Ovary (tissue), 9 donors: ENCODE data around the gene FMNL3. TPM values are rescaled to one million over a fixed set of nuclear protein-coding genes. Genes with fewer than 3 reads are reported as not detected.

Source experiments
- DNase-seq, 5 donors: peaks; one replicate each; pipeline ENCODE4 v3.0.0-alpha.2; 2019 to 2020
- H3K27ac ChIP-seq, 2 donors: fragments of 200-600 bp; one replicate each; pipeline versions ENCODE4 v1.5.1 to v1.8.0; 2019 to 2022
- H3K27me3 ChIP-seq: fragments of 200-600 bp; one replicate; pipeline ENCODE4 v1.8.0; 2022
- H3K36me3 ChIP-seq: fragments of 200-600 bp; sonication (generic); one replicate; pipeline ENCODE4 v1.5.1; 2019
- H3K4me1 ChIP-seq: one replicate; pipeline ENCODE4 v1.8.1; 2013; ENCODE audit warnings: mild to moderate bottlenecking, moderate library complexity; ENCODE audit not compliant: insufficient read depth
- H3K4me3 ChIP-seq: fragments of 200-600 bp; sonication (generic); one replicate; pipeline ENCODE4 v1.5.1; 2017
- H3K9me3 ChIP-seq, 2 donors: fragments of 200-600 bp in 1 of 2; sonication (generic) in 1 of 2; one replicate each; pipeline versions ENCODE4 v1.5.1 to v1.8.1; 2013 to 2019; ENCODE audit warnings: mild to moderate bottlenecking in 1 of 2, moderate library complexity in 1 of 2
- EP300 ChIP-seq: sonication (generic); formaldehyde crosslinking; IDR thresholded peaks from one replicate; pipeline ENCODE4 v1.6.1; 2017; ENCODE audit warnings: antibody characterized with exemption
- POLR2A ChIP-seq: fragments of 450-650 bp; IDR thresholded peaks from one replicate; pipeline ENCODE4 v1.6.1; 2017; ENCODE audit warnings: antibody characterized with exemption, mild to moderate bottlenecking, moderate library complexity
- WGBS, 3 donors: extraction: QIAGEN DNeasy Blood & Tissue Kit in 1 of 3; methylation state at CpG; one replicate each; pipeline versions ENCODE4 v1.1.5 to v1.1.7; 2013 to 2017; 5-methylcytosine and 5-hydroxymethylcytosine counted together
- intact Hi-C, 4 donors: fragments of 100-400 bp; cut with DNase I; formaldehyde crosslinking; loops; one replicate each; pipeline versions ENCODE4 v1.11.0 to v1.15.1; 2022 to 2023
- polyA plus RNA-seq, 2 donors: library from polyadenylated mRNA; stranded (reverse); fragments of 200-250 nt in 1 of 2; fragments of 350-450 nt in 1 of 2; fragmentation: Illumina TruSeq in 1 of 2; extraction: RNeasy Lipid Tissue Mini Kit (QIAGEN cat#74804) in 1 of 2; gene quantifications; one replicate each; pipeline ENCODE4 v1.2.3, GENCODE V29; 2013 to 2014
- total RNA-seq, 7 donors: library from RNA; depleted of rRNA in 2 of 7; stranded (reverse); fragments of >200 nt in 2 of 7; fragmentation: NEBNext Ultra II Directional in 3 of 7; extraction: Animal tissue kit (Norgen Biotek cat#: 25700) in 3 of 7; gene quantifications; one replicate each; pipeline versions ENCODE4 v1.1.0 to v1.2.4, GENCODE V29; 2016 to 2023
- TF ChIP-seq, protein P1 (sequence below), 3 donors: fragments of 450-650 bp in 2 of 3; fragments of 200-600 bp in 1 of 3; IDR thresholded peaks; one replicate each; pipeline versions ENCODE4 v1.5.1 to v1.8.0; 2016 to 2022; ENCODE audit warnings: antibody characterized with exemption in 3 of 3, mild to moderate bottlenecking in 1 of 3
- donor health status: DM: no; HTN: no; CAD: no; lungs with moderate emphysema.
- donor health status: DM: no; HTN: no; CAD: no.
- donor health status: Bipolar disorder and iron deficiency.
- donor health status: DM: yes; HTN: yes; CAD: no.
- donor health status: DM: no; HTN: no; CAD: no.
- donor health status: DM: yes; HTN: yes; CAD: no.

Gene FMNL3
- total and polyA plus RNA-seq, 9 donors: 15.7 to 58.1 (median 33.1) TPM

DNA sequence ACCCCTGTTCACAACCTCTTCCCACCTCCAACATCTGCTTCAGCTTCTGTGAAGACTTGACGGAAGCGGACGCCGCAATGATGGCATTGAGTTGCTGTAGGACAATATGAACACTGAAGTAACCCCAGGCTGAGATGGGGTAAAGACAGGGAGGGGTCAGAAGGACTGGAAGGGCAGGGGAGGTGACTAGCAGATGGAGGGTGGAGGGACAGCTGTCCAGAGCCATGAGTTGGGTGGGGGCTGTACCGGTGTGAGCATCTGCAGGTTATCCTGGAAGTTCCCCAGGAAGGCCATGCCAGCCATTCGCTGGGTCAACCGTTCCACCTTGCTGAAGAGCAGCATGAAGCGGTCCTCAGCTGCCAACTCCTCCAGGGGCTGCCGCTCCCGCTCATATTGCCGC lies 57.8 kb downstream of the FMNL3 start:
- H3K4me3 ChIP-seq: no peak overlapping the region
- H3K9me3 ChIP-seq: no peaks in the 10 kb centered on the region
- WGBS, 3 donors: 90 to 92% (median 91%) methylated on average over 11 of the region's 11 CpGs
- H3K27ac ChIP-seq: no peak overlapping the region
- no peak for DNase-seq
- H3K4me1 ChIP-seq: no peaks in the 10 kb centered on the region
- intact Hi-C loops: no loop called here
- no peaks in the 10 kb centered on the region for H3K27me3 ChIP-seq
- no peaks in the 10 kb centered on the region for H3K36me3 ChIP-seq
- TF ChIP-seq EP300 (no peak), POLR2A (no peak)
- TF ChIP-seq, protein P1, sequence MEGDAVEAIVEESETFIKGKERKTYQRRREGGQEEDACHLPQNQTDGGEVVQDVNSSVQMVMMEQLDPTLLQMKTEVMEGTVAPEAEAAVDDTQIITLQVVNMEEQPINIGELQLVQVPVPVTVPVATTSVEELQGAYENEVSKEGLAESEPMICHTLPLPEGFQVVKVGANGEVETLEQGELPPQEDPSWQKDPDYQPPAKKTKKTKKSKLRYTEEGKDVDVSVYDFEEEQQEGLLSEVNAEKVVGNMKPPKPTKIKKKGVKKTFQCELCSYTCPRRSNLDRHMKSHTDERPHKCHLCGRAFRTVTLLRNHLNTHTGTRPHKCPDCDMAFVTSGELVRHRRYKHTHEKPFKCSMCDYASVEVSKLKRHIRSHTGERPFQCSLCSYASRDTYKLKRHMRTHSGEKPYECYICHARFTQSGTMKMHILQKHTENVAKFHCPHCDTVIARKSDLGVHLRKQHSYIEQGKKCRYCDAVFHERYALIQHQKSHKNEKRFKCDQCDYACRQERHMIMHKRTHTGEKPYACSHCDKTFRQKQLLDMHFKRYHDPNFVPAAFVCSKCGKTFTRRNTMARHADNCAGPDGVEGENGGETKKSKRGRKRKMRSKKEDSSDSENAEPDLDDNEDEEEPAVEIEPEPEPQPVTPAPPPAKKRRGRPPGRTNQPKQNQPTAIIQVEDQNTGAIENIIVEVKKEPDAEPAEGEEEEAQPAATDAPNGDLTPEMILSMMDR (IDR thresholded peaks at IDR 0.05): no peak

DNA sequence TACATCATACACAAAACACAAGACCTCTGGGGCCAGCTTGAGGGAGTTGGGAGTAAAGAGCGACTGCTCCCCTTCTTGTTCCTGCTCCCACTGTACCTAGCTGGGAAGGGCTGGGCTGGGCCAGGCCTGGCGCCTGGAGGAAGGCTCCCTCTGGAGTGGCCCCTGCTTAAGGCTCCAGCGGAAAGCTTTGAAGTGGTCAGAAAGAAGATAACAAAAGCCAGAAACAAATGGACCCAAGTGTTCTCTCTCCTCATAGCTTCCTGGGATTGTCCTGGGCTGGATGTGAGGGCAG lies 58.5 kb downstream of the FMNL3 start:
- H3K36me3 ChIP-seq: no peaks in the 10 kb centered on the region
- no peak overlapping the region for H3K27ac ChIP-seq
- no peaks in the 10 kb centered on the region for H3K9me3 ChIP-seq
- intact Hi-C loops: no loop called here
- no peak overlapping the region for H3K4me3 ChIP-seq
- no peaks in the 10 kb centered on the region for H3K4me1 ChIP-seq
- 71 to 83% (median 81%) methylated on average over 3 of the region's 3 CpGs for WGBS, 3 donors
- no peak for TF ChIP-seq POLR2A
- TF ChIP-seq, protein P1 (IDR thresholded peaks at IDR 0.05): no peak
- no peaks in the 10 kb centered on the region for H3K27me3 ChIP-seq
- DNase-seq: no peak

DNA sequence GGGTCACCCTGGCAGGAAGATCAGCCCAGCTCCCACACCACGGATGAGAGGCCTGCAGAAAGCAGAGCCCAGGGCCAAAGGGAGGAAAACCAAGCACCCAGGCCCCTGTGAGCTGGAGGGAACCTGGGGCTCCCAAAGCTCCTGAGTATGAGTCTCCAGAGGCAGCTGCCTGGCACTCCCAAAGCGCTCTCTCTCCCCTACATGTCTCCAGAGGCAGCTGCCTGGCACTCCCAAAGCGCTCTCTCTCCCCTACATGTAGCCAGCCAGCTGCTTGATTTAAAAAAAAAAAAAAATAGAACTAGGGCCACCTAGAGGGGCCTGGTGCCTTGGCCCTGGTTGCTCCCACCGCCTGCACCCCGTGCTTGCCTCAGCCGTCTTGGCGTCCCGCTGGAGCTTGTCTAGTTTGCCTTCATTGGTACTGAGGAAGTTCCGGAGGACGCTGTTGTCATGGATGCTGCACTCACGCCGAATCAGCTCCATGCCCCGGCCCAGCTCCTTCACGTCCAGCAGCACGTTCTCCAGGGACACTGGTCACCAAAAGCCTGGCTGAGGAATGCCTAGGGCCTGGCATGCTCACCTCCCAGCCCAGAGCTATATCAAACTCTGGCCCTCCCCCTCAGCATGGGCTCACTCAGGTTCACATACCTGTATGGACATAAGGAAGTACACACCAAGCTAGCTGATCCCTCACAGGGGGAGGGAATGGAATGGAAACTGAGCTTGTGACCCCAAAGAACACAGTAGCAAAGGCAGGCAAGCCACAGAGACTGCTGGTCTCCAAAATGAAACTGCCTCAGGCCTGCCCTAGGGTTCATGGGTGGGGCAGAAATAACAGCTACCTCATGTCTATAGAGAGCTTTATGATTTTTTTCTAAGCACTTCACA lies 59.1 kb downstream of the FMNL3 start:
- no peak overlapping the region for H3K4me3 ChIP-seq
- TF ChIP-seq EP300 (no peak), POLR2A (no peak)
- TF ChIP-seq, protein P1 (IDR thresholded peaks at IDR 0.05): no peak
- no peak for DNase-seq
- no peaks in the 10 kb centered on the region for H3K36me3 ChIP-seq
- H3K27me3 ChIP-seq: no peaks in the 10 kb centered on the region
- WGBS, 3 donors: 69 to 79% (median 70%) methylated on average over 15 of the region's 15 CpGs
- no peaks in the 10 kb centered on the region for H3K9me3 ChIP-seq
- H3K4me1 ChIP-seq: no peaks in the 10 kb centered on the region
- intact Hi-C loops: no loop called here
- H3K27ac ChIP-seq: no peak overlapping the region

DNA sequence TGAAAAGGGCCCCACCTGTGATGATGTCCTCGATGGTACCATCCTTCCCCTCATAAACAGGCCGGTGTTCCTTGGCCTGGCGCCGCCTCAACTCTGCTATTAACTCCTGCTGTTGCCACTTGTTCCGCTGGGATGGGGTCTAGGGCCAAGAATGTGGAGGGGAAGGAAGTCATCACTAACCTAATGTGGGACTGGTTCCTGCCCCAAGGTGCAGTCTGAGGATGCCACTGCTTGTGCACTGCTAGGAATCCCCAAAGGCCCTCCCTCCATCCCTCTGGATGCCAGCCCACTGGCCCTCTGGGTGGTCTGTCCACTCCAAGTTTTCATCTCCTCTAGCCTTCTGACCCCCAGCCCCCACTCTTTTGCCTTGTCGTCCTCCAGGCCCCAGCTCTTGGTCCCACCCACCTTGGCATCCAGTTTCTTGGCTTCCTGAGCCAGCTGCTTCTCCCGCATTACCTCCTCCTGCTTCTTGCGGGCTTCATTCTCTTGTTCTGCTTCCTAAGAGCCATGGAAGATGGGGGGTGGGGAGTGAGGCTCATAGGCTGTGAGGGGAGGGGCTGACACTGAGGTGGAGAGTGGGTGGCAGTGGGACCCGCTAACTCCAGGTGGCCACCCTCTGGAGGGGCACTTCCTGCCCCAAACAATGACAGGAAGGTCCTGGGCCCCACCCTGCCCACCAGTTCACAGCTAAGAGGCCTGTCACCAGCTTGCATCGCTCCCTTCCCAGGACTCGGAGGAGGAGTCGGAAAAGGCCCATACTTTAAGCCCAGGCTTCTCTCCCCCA lies 60.1 kb downstream of the FMNL3 start:
- Histone ChIP-seq H3K4me3 (no peak overlapping the region), H3K27ac (no peak overlapping the region), H3K9me3 (no peaks in the 10 kb centered on the region), H3K36me3 (no peaks in the 10 kb centered on the region), H3K27me3 (no peaks in the 10 kb centered on the region), H3K4me1 (no peaks in the 10 kb centered on the region)
- TF ChIP-seq, protein P1 (IDR thresholded peaks at IDR 0.05): no peak
- TF ChIP-seq EP300 (no peak), POLR2A (no peak)
- intact Hi-C loops: no loop called here
- 51 to 64% (median 61%) methylated on average over 12 of the region's 12 CpGs for WGBS, 3 donors
- DNase-seq: peak in 1 of 5 donors; percentile 42
